NCI-H526 (cell line): ENCODE data around the gene SURF6.

Source experiments
- DNase-seq, 2 experiments: peaks; one replicate each; lab custom pipeline; 2025; lab: John Stamatoyannopoulos, UW

SURF6 gene

GRCh38 chr9:133367778-133368177 lies 31.8 kb upstream of the SURF6 start:
- no peak for DNase-seq

GRCh38 chr9:133367221-133367620 lies 31.2 kb upstream of the SURF6 start:
- DNase-seq: no peak

GRCh38 chr9:133366435-133366834 lies 30.4 kb upstream of the SURF6 start:
- no peak for DNase-seq

GRCh38 chr9:133362359-133363044 lies 26.5 kb upstream of the SURF6 start:
- no peak for DNase-seq

DNA sequence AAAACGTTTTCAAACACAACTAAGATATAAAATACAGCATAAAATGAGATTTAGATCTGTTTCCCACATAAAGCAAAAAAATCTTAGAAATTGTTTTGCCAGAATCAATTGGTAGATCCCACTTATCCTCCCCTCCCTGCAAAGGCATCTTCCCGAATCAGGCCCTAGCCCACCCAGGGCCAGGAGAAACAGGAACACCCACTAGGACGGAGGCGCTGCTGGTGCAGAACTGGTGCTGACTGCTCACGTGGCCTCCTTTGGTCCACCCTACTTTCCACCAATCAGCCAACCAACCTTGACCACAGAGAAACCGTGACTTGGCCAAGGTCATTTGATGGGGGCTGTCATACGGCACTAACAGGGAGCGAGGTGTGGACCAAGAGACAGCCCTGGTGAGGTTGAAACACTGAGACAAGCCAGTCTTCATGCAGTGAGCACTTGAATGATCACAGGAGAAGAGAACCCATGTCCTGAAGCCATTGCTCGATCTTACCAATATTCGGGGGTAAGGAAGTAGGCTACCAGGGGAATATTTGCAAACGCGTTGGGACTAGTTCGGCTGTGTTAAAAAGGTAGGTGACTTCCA lies 25.6 kb upstream of the SURF6 start:
- no peak for DNase-seq

GRCh38 chr9:133360400-133361393 lies 24.7 kb upstream of the SURF6 start:
- no peak for DNase-seq

- DNase-seq: peak in 1 of 2 experiments; percentile 24
These were observed 23.6 kb upstream of the SURF6 start for GRCh38 chr9:133359399-133360175.

GRCh38 chr9:133357656-133358055 lies 21.7 kb upstream of the SURF6 start:
- DNase-seq: no peak

DNA sequence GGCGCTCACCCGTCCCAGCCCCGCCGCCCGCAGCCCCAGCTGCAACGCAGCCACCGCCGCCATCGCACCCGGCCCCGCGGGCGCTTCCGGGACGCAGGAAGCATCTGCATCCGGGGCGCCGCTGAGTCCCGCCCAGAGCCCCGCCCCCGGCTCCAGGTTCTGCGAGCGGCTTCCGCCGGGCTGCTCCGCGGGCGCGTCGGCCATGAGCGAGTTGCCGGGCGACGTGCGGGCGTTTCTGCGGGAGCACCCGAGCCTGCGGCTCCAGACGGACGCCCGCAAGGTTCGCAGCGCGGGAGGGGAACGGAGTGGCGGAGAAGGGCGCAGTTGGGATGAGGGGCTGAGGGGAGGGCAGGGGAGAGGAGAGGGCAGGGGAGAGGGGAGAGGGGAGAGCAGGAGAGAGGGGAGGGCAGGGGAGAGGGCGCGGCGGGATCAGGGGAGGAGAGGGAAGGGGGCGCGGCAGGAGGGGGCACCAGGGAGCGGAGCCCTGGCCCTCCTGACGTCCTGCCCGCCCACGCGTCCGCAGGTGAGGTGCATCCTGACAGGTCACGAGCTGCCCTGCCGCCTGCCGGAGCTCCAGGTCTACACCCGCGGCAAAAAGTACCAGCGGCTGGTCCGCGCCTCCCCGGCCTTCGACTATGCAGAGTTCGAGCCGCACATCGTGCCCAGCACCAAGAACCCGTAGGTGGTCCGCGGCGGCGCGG lies 20.6 kb upstream of the SURF6 start, which contains the start of the genes SURF1 and SURF2:
Gene SURF1 (minus strand): TSS at position 97 of the 701 bp plus-strand sequence. CDS start 34 bp downstream, at position 63.
Gene SURF2 (plus strand): TSS at position 160 of the 701 bp plus-strand sequence. CDS start 43 bp downstream, at position 203.
- DNase-seq: peak in 1 of 2 experiments; percentile 88

DNA sequence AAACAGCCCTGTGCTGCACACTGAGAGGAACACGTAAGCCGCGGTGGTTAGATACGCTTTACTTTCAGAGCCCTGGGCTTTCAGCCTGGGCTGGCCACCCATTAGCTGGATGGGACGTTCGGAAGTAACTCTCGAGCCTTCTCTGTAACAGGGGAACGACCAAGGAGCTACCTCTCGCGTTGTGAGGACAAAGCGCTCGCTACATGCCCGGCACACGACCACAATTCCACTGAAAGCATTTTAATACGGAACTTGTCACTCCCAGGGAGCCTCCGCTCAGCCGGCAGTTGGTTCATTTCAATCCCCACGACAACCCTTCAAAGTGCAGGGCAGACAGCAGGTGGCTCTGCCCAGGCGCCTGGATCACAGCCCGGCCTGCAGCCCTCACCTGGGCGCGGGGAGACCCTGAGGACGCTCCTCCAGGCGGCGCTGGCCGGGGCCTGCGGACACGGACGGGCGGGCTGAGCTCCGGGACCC lies 19.9 kb upstream of the SURF6 start:
- DNase-seq: no peak

DNA sequence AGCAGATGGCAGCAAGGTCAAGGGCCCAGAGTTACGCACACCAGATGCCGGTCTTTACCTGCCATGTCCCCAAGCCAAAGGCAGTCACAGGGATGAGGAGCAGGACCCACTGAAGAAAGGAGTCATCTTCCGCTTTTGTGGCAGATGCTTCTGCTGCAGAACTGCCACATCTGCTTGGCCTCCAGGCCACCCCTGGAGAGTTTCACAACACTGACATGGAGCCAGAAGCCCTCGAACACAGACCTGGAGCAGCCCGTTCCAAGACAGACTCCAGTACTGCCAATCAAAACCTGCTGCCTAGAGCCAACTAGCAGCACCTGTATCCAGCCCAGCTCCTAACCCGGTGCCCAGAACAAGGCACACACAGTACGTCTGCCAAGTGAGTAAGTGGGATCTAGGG lies 18.8 kb upstream of the SURF6 start:
- DNase-seq: no peak

DNA sequence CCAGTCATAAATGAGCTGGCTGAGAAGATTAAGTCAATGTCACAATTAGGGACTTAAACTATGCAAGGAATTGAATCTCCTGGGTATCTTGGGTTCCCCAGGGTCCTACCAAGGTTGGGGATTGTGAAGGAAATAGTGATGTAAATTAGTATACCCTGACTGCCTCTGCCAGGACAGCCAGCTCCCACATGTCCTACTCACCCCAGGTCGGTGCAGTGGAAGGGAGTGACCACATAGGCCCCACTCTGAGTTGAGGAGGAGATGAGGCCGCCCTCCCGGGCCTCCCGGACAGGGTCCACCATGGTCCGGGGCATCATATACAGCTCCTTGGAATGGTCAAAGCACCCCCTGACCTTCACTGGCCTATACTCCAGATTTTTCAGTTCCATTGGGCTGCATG lies 17.6 kb upstream of the SURF6 start:
- no peak for DNase-seq

DNA sequence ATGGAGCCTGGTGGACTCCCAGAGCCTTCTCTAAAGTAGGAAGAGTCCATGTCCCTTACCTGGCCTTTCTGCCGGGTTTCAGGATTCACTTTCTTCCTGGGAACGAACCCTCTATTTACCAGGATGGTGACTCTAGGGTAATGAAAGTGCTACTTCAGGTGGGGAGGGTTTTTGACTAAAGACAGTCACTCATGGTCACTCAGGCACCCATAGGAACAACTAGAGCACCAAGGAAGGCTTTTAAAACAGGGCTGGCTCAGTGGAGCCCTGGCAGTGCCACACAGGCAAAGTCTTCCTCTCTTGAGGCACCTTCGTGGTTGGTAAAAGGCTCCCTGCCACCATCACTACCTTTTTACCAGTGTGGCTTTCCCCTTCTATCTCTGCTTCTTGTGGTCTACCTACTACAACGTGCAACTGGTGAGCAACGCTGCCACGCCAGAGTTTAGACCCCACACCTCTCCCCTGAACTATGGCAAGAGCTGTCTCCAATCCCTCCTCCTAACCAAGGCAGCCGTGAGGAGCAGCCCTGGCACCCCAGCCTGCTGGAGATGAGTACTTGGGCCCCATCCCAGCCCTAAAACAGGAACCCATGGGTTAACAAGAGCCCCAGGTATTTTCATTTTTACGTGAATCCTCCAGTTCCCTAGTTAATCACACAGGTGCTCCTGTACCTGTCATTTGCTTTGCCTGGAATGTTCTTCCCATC lies 16.8 kb upstream of the SURF6 start:
- no peak for DNase-seq

DNA sequence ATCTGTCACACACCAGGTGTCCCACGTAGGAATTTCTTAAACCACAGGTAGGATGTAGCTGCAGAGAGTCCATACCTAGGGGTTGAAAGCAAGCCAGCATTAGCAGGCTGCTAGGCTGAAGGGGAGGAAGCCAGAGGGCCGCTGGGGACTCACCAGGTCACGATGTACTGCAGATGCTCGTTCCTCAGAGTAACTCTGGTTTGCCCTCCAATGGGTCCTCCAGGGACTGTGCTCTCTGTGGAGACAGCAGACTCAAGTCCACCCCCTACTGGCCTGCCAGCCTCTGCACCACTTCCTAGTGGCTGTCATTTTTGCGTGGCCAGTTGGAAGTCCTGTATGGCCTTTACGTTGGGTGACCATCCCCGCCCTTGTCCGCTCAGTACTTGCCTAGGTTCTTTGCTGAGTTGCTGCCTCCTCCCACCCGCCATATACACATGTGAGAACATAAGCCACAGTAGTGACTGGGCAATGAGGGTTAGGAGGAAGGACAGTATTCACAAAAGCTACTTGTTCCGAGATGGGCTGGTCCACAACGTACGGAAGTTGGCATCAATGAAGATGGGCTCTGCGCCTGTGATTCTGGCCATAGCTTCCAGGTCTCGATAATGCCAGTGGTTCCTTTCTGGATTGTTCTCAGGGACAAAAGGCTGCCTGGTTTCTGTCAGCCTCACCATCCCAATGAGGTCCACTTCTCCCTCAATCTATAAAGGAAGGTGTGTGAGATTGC lies 16.1 kb upstream of the SURF6 start:
- DNase-seq: peak in 1 of 2 experiments; percentile 51

DNA sequence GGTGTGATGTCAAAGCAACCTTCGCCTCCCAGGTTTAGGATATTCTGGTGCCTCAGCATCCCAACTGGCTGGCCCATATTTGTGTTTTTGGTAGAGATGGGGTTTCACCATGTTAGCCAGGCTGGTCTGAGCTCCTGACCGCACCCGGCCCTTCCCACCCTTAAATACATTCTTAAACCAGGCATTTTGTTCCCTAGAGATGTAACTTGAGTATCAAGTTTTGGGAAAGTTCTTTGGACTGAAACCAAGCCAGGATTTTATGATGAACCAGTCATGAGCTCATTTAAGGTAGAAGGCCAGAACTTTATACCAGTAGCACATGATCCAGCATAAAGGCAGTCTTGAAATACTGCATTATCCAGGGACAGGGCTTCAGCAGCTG lies 15.5 kb upstream of the SURF6 start:
- DNase-seq: no peak

DNA sequence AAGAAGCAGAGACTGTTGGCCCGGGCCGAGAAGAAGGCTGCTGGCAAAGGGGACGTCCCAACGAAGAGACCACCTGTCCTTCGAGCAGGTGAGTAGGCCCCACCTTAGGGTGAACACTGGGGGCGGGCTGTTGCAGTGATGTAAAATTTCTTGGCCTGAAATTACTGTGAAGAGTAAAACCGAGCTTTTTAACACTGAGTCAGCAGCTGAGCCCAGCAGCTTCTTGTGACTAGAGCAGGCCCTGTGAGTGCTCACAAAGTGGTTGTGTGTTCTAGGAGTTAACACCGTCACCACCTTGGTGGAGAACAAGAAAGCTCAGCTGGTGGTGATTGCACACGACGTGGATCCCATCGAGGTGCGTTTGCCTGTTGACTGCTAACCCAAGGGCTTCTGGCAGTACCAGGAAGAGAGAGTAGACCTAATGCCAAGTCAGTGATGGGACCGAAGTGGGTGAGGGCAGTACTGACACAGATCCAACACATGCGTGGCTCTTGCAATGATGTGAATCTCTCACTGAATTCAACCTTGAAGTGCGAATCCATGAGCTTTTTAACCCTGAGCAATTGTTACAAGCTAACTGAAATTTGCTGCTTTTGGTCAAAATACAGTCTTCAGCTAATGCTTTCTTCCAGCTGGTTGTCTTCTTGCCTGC lies 14.1 kb upstream of the SURF6 start:
- DNase-seq: no peak

- DNase-seq: no peak
These were observed 13.0 kb upstream of the SURF6 start for GRCh38 chr9:133348718-133349573.
